Stimulated activated CD8-positive, alpha-beta memory T cell treated with anti-CD3 and anti-CD28 coated beads, Interleukin-4, amount 100 ng/mL, for 48 hours (primary cell): Measurements from ENCODE around the gene FBN1.

Source experiments
- DNase-seq: peaks from one replicate; pipeline ENCODE4 v3.0.0-alpha.2; 2020

Gene FBN1

DNA sequence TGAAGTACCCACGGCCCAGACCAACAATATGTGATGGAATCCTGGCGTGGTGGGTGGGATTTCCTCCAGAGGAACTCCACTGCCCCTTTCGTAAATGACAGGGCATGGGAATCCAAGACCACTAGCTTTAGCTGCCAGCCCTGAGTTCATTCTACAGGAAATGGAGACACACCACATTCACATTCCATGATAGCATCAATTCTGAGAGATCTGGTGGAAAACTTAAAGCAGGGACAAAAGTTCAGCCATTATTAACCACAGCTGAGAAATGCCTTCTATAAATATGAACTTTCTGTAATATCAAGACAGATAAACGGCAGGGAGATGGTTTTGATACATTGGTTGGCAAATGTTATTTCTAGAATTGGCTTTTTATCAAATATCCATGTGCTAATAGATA, 98.2 kb downstream of the FBN1 start:
- DNase-seq, result no peak

DNA sequence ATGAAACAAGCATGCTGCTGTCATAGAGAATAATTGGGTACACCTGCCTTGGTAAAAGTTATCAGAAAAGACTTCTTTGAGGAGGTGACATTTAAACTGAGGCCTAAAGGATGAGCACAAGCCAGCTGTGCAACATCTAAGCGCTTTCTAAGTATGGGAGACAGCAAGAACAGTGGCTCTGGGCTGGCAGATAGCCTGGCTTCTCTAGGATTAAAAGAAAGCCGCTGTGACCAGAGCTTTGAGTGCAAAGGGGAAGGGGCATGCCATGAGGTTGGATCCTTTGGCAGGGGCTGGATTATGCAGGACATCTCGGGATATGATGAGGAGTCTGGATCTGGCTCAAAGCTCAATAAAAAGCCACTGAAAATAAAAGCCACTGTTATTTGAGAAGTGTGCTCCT, 99.2 kb downstream of the FBN1 start:
- DNase-seq, result no peak

DNA sequence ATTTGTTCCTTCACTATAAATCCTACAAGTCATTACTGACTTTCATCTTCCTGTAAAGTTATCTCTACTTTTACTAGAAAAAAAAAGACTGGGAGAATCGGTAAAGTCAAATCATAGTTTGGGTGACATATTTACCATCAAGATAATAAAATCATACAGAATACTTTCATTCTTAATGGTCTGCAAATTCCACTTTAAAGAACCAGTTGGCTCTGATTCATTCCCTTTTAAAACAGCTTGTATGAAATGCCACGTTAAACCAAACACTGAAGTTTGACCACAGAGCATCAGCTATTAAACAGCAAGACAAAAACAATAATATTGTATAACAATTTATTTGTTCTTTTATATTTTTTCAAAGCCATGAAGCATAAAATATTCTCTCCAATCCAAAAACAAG, 100.7 kb downstream of the FBN1 start:
- no peak for DNase-seq

DNA sequence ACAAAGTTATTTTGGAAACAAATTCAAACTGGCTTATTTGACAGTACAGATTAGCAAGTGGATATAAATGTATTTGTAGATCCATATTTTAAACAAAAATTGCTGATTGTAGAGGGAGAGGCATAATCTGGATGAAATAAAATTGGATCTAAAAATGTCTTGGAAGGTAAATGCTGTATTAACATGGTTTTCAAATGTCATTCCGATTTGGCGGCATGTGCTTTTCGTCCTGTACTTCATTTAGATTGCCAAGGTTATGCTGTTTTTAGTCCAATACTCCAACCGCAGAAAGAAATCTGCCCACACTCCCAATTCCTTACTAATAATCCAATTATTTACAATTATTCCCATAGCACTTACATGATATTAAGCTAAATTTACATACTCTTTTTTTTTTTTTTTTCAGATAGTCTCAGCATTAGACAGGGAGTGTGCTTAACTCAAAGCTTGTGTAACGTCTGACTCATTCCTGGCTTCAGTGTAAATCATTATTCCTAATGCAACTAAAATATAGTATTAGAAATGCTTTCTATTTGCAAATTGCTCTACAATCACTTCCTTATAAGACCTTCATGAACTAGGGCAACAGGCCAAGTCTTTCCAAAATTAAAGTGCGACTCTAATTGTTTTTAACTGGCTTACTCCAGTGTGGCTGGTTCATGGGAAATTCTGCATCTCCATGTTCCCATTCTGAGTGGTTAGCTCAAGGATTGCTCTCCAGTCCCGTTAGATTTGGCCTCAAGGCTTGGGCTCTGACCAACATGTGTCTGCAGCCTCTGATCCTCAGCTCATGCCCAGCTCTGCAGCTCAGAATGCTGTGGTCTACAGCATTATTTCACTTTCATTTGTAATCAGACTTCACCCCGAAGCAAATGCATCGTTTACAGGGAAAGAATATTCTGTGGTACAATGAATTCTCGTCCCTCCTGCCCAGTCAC, 103.9 kb downstream of the FBN1 start:
- DNase-seq, result no peak

DNA sequence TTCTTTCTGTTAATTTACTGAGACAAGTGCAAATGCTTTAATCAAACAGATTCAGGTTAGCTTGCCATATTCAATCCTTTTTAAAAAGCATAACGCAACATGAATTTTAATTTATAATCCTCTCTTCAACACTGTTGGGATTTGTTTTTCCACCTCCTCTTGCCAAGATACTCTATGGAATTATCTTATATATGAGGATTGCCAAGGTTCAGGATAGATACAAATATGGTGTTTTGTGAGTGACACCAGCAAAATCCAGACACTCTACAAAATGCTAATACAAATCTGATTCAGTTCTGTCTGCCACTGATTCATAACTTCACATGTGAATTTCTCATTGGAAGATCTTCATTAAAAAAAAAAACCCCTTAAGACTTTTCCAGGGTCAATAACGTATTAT, 104.8 kb downstream of the FBN1 start:
- no peak for DNase-seq

DNA sequence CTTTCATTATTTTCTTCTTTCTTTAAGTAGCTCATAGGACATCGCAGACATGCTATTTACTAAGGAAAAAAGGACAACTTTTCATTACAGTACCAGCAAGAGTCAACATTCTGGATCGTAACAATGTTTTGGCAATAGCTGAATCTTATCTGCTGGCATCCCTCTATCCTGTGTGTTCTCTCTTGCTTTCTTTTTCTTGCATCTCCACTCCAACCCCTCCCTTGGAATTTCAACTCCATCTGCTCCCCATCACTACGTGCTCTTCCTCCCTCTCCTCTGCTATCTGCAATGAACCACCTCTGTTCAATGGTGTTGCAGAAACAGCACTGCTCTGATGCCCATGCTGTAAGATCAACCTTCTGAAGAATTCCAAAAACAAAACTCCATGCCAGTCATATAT, 106.6 kb downstream of the FBN1 start:
- no peak for DNase-seq

DNA sequence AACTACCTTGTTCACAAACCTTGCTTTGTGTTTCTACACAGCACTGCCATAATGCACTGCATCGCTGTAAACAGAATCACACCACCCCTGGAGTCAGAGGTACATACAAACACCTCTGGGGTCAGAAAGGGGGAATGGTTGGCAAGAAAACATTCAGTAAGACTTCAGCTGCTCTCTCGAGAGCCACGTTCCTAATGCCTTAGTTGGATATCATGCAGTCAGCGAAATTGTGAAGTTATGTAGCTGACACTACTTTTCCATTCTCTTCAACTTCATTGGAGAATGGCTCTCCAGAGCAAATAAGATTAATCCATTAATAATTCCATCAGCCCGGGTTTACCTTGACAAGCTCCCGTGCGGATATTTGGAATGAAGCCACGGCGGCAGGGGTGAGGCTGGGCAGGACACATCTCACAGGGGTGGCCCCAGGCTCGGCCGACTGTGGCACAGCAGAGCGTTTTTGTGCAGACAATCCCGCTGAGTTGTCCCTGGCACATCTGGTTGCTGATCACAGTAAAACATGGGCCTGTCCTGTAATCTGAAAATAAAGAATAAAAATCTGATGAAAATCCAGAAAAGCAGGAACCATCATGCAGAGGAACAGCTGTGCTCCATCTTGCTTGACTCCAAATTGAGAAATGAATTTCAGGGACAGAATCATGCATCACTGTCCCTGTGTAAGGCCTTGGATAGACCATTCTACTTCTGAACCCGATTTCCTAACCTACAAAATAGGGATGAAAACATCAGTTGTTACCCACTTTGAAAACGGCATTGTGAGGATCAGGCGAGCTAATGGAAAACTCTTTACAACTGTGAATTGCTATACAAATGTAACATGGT, 108.0 kb downstream of the FBN1 start:
- no peak for DNase-seq

DNA sequence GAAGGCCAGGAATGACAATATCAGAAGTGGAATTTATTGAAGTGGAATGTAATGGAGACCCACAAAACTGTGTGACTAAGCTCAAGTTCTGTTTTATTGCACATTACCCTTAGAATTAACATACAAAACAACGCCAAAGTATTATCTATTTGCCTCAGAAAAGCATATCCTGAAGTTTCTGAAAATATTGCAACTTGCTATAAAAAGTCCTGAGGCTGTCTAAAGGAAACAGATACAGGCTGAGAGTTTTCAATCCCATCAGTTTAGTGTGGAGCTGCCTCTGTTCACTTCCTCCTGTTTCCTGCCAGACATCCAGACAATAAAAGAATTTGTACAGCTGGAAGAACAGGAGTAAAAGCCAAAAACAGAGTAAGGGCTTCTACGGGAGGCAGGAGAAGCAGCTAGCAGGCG, 108.8 kb downstream of the FBN1 start:
- DNase-seq, result no peak

DNA sequence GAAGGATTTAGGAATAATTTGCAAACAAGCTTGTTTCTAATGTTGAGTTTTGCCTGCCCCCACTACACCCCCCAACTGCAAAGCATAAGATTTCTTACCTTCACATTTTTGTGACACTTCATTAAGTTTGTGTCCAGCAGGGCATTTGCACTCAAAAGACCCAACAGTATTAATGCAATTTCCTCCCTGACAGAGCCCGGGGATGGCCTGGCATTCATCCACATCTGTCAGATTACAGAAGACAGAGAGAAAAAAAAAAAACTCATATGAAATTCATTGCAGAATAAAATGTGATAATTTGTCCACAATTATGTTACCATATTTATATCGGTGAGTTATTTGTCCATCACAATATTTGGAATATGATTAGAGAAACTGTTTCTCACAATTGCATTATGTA, 111.5 kb downstream of the FBN1 start:
- no peak for DNase-seq

DNA sequence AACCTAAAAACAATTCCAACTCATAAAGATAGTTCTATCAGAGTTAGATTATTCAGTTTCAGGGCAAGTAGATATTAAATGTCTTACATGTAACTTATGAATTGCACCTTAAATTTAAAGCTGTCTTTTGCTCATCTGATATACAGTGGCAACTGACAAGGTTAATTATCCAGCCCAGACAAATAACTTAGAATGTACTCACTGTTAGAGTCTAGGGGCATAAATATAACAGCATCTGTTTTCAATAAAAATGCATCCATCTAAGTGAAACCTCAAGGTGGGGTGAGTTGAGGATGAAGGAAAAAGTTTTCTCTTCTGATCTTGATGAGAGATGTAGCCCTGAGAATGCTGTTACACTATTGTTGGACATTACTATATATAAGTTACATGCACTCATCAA, 112.6 kb downstream of the FBN1 start:
- DNase-seq, result no peak

DNA sequence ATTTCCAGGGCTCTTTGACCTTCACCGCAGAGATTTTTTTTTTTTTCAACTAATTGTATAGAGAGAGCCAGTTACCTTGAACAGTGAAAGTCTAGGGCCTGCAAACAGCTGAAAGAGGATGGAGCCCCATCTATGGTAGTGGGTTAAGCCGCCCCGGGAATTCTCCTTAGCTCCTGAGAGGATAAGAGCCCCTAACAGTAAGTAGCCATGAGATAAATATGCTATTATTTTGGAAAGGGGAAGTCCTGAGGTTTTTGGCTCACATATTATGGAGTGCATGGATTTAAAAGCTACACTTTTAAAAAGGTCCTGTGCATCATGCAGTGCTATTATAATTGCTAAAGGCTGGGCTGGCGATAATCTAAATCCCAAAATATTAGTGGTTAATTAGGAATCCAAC, 115.0 kb downstream of the FBN1 start:
- no peak for DNase-seq

DNA sequence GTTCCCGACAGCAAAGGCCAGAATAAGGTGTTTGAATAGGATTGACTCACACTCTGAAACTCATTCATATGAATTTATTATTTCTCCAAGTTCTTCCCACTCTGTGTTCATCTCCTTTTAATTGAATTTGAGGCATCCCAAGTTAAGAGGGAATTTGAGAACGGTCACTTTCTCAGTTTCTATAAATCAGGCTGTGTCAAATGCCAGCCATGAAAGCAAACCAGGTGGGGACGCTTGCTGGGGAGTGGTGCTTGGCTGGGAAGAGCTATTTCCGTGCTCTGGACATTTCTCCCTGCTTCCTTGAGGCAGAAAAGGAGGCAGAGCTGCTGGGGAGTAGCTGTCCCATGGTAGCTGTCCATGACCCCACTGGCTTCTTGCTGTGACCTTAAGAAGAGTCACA, 116.6 kb downstream of the FBN1 start:
- no peak for DNase-seq

DNA sequence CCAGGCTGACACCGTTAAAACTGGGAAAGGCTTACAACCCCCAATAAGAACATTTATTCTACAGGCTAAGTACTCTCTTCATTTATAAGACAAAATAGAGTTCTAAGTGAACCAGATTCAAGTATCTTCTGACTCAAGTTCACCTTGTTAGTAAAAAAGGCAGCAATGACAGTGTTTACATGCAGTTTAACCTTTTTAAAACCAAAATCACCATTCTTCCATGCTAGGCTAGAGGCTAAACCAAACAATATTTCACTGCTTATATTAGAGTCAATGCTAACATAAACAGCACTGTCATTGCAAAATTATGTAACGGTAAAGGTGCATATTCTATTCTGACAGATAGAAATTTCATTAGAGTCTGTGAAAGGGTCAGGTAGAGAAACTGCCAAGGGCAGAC, 118.0 kb downstream of the FBN1 start:
- no peak for DNase-seq

DNA sequence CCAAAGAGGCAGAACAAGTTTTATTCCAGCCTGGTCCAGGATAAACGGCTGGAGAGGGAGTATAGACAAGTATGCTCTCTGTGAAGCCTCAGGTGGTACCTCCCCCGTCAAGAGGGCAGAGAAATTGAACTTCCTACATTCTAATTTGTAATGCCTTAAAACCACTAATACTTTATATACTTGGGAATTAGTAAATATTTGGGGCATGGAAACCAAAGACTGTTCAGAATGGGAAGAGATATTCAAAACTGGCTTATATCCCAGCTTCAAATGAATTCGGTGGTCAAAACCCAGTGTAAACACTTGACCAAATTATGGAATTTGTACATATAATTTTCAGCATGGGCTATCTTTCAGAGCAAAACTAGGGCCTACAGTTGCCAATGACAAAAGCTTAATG, 122.6 kb downstream of the FBN1 start:
- no peak for DNase-seq

DNA sequence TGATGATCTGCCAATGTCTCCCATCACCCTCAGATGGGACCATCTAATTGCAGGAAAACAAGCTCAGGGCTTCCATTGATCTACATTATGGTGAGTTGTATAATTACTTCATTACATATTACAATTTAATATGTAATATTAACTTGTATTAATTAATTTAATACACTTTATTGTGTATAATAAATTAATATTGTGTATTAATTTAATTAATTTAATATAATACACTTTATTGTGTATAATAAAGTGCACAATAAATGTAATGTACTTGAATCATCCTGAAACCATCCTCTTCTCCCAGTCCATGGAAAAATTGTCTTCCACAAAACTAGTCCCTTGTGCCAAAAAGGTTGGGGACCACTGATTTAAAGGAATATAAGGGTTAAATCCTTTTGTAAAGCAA, 123.4 kb downstream of the FBN1 start:
- no peak for DNase-seq

DNA sequence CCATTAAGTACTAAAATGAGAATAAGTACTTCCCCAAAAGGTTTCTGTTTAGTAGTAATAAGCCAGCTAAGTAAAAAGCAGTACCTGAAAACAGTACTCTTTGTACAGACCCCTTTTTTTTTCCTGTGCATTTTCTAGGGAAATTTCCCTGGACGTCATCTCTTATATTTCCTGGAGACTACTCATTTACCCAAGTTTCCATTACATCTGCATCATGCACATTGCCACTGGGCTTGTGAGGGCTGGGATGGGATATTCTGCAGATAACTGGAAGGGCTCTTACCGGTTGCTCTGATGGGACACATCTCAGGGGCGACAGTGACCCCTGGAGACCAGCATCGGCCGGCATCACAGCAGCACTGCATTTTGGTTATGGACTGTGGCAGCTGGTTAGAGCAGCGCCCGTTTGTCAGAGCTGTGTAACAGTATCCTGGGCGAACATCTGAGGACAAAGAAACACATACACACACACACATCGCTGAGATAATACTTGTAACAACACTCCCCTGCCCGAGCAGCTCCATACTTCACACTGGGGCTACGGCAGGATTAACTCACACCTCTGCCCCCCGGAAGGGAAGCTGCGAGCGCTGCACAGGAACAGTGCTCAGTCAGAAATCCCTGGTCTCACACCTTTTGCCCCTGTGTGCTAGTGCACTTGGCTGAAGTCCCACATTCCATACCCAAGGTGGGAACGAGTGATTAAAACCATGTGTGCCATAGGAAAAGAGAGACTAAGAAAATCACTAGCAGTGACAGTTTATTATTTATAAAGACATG, 124.9 kb downstream of the FBN1 start:
- DNase-seq, result no peak

DNA sequence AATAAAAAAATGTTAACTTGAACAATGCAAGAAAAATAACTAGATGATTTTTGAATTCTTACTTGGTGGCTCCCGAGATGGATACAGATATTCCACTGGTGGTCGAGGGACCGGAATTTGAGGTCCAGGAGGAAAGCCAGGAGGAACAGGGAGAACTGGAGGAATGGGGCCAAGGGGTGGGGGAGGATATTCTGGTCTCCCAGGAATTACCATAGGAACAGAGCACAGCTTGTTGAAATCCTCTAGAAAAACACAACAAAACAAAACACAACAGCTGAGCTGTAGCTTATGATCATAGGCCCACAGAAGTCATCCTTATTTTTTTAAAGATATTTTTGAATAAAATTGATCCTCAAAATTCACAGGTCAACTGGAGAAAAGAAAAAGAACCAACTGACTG, 129.4 kb downstream of the FBN1 start:
- DNase-seq, result no peak

DNA sequence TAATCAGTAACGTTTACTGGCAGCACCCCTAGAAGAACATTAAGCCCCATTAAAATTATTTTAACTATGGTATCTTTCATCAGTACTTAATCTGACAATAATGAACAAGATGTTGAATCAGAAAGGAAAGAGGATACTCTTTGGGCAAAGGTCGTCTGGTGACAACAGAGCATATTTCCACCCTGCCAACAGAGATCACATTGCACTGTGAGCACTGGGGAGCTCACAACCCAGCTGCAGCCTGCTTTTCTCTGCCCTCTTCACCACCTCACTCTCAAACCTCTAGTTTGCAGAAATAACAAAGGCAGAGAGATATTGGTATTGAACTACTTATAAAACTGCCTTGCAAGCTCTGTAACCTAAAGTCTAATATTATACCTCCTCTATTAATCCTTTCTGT, 130.0 kb downstream of the FBN1 start:
- DNase-seq, result no peak

DNA sequence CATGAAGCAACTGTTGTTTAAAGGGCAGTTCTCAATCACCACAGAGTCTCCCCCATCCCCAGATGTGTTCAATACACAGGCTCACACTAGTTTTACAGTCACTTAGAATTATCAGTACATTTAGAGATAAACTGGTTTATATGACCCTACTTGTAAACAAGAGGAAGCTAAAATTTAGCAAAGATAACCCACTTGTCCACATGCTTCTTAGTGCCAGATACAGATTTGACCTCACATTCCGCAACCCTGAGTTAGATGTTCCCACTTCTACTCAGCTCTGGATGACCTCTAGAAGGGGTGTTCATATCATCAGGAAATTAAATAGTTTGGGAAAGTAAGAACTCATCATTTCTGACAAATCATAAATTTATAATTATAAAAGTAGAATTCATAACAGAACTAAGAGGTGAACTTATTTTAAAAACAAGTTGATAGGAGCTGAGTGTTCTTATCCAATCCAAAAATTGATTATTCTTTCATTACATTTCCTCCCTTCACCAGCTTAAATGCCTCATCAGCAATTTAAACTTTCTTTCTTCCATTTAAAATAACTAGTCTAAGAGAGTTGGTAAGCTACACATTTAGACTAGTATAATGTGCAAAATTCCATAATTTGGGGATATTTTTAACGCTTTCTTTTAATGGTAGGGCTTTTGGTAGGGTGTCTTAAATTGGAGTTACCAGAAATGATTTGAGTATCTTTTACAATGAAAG, 131.2 kb downstream of the FBN1 start:
- DNase-seq, result no peak

DNA sequence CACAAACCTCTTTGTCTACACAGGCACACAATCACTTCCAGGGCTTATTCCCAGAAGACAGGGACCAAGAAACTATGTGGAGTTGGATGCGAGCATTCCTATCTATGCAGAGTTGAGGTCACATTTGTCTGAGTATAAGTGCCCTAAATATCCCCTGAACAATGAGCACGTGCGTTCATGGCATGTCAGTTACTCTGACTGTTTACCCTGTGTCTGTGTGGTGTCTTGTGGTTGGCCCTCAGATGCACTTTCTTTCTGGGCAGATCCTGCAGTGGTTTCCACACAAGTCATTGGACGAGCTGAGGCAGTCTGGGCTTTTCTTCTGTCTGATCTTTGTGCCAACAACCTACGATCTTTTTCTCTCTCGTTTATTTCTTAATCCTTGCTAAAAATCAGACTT, 134.5 kb downstream of the FBN1 start:
- no peak for DNase-seq

DNA sequence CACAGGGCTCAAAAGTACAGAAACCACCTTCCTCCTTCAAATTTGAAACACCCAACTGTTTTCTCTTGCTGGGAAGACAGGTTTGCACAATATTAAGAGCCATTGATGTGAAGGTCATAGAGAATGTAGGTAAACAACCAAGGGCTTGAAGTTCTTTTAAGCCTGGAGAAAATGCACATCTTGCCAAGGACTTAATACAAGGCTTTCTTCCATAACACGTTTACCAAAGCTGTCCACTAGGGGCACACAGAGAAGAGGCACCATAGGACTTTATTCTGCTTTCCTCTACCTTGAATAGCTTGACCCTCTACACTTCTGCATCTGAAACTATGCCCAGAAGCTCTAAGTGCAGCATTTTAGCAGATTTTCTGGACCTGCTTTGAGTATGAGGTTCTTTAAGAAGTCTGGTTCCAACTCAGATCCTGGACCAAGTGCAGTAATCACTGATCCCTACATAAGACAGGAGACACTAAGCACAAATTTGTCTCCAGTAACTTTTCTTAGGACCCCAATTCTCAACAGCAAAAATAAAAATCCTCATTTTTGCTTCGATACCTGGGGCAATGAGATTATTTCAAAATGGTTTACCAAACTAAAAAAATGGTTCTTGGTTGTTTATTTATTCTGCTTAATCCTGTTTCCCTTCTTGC, 138.0 kb downstream of the FBN1 start:
- no peak for DNase-seq

DNA sequence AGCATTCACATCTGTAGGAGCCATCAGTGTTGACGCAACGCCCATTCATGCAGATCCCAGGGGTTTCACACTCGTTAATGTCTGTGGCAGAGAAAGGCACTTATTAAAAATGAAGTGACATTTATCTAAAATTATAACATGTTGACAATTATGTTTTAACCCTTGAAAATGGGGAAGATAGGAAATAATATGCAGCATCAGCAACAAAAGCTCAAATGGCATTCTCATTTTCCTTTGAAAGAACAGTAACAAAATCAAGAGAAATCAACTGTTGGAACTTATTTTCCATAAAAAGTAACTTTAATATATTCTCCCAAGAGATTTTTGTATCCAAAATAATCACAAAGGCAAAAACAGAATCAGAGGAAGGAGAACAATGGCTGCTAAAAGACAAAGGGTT, 140.4 kb downstream of the FBN1 start:
- DNase-seq, result no peak
